WERI-Rb-1 (cell line): ENCODE results near the gene IRS2.

Experiments used
- DNase-seq: peaks from one replicate; pipeline ENCODE4 v3.0.0-alpha.2; 2020
- H3K27ac ChIP-seq: fragments of 250-450 bp; sonication (Bioruptor Pico); 2 replicates; pipeline ENCODE4 v1.5.1; 2020; ENCODE audit warnings: mild to moderate bottlenecking, moderate library complexity
- H3K27me3 ChIP-seq: fragments of 250-450 bp; sonication (Bioruptor Pico); 2 replicates; pipeline ENCODE4 v1.5.1; 2021; ENCODE audit warnings: mild to moderate bottlenecking, low read depth, moderate library complexity; ENCODE audit not compliant: insufficient read depth, severe bottlenecking
- H3K36me3 ChIP-seq: fragments of 250-450 bp; sonication (Bioruptor Pico); 2 replicates; pipeline ENCODE4 v1.5.1; 2020; ENCODE audit warnings: mild to moderate bottlenecking, moderate library complexity
- H3K4me3 ChIP-seq: 2 replicates; pipeline ENCODE4 v1.5.1; 2011; ENCODE audit warnings: low read depth, mild to moderate bottlenecking, control low read depth, low read length
- H3K9me3 ChIP-seq: fragments of 250-450 bp; sonication (Bioruptor Pico); 2 replicates; pipeline ENCODE4 v1.5.1; 2021; ENCODE audit warnings: mild to moderate bottlenecking, moderate library complexity; ENCODE audit not compliant: severe bottlenecking
- CTCF ChIP-seq: IDR thresholded peaks from 2 replicates; pipeline ENCODE4 v1.5.1; 2011; ENCODE audit warnings: low read depth, mild to moderate bottlenecking, control low read depth, inconsistent platforms, low read length

IRS2 gene

GRCh38 chr13:109780845-109781383, 5.5 kb downstream of the IRS2 start:
- no peaks in the 10 kb centered on the region for H3K9me3 ChIP-seq
- no peak overlapping the region for H3K4me3 ChIP-seq
- no peak for DNase-seq
- no peaks in the 10 kb centered on the region for H3K27me3 ChIP-seq
- no peak for TF ChIP-seq CTCF
- H3K36me3 ChIP-seq = peaks cover 53% of the 10 kb centered on the region
- no peak overlapping the region for H3K27ac ChIP-seq

- Histone ChIP-seq H3K4me3 (no peak overlapping the region), H3K27ac (no peak overlapping the region), H3K36me3 (peaks cover 53% of the 10 kb centered on the region), H3K9me3 (no peaks in the 10 kb centered on the region), H3K27me3 (no peaks in the 10 kb centered on the region)
- no peak for DNase-seq
- TF ChIP-seq CTCF = no peak
These were observed 6.4 kb downstream of the IRS2 start for GRCh38 chr13:109779876-109780510.

- Histone ChIP-seq H3K36me3 (peaks cover 50% of the 10 kb centered on the region), H3K27me3 (no peaks in the 10 kb centered on the region), H3K27ac (no peak overlapping the region), H3K9me3 (no peaks in the 10 kb centered on the region), H3K4me3 (no peak overlapping the region)
- no peak for TF ChIP-seq CTCF
- DNase-seq = no peak
These were observed 7.3 kb downstream of the IRS2 start for GRCh38 chr13:109779074-109779473.

GRCh38 chr13:109778102-109778542, 8.3 kb downstream of the IRS2 start:
- Histone ChIP-seq H3K27ac (no peak overlapping the region), H3K4me3 (no peak overlapping the region)
- no peak for DNase-seq

GRCh38 chr13:109776575-109776974, 9.8 kb downstream of the IRS2 start:
- no peak for DNase-seq
- Histone ChIP-seq H3K36me3 (peaks cover 25% of the 10 kb centered on the region), H3K4me3 (no peak overlapping the region), H3K27me3 (no peaks in the 10 kb centered on the region), H3K27ac (no peak overlapping the region), H3K9me3 (no peaks in the 10 kb centered on the region)
- no peak for TF ChIP-seq CTCF

More at GRCh38 chr13:109778102-109778542, 8.3 kb downstream of the IRS2 start:
- H3K36me3 ChIP-seq = peaks cover 41% of the 10 kb centered on the region
- no peaks in the 10 kb centered on the region for H3K9me3 ChIP-seq
- H3K27me3 ChIP-seq = no peaks in the 10 kb centered on the region
- TF ChIP-seq CTCF = no peak

- TF ChIP-seq CTCF = no peak
- Histone ChIP-seq H3K27ac (no peak overlapping the region), H3K9me3 (no peaks in the 10 kb centered on the region), H3K4me3 (no peak overlapping the region), H3K27me3 (no peaks in the 10 kb centered on the region), H3K36me3 (peaks cover 9% of the 10 kb centered on the region; the same call in 1 of the 2 replicates)
- DNase-seq = no peak
These were observed 12.6 kb downstream of the IRS2 start for GRCh38 chr13:109773786-109774185.
